ENCODE results near the gene ULK4.

The ULK4 gene

DNA sequence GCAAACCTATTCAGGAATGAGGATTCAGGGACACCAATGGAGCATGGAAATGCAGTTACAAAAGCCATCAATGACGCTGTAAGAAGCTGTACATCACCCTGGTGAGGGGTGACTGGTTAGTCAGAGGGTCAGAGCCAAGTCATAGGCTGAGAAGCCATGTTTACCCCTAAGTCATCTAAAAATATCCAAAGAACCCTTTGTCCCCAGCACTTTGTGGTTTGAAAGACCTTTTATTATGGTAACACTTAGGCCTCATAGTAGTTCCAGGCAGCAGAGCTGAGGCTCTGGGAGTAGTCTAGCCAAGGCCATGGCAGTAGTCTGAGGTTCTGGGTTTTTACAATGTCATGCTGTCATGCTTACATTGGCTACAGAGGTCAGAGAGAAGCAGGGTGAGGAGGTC lies 631.4 kb downstream of the ULK4 start:
- DNase-seq = no peak

DNA sequence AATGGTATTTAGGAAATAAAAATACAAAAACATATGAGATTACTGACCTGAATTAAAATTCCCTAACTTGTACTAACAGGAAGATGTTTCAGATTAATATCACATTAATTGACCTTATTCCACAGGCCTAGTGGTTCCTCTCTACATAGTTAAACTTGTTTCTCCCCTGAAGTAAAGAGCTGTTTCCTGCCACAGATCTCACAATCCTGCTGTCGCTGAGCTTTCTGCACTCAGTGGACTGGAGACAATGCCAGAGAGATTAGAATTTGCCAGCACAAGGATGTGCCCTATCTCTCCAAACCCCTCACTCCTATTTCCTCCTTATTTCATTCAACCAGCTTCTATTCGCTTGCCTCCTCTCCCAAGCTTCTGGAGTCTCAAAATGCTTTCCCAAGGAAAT lies 632.0 kb downstream of the ULK4 start:
- DNase-seq = no peak

DNA sequence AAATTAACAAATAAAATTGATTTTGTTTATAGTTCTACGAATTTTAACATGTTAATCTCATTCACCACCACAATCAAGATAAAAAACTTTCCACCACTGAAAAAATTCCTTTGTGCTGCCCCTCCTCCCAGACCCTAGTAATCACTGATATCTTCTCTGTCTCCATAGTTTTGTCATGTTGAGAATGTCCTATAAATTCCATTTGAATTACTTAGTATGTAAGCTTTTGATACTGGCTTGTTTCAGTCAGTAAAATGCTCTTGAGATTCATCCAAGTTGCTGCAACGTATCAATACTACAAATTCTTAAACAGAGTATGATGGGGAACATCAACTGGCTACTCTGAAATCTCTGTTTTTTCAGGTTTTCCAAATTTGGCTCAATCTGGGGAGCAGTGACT lies 633.0 kb downstream of the ULK4 start:
- DNase-seq = no peak

DNA sequence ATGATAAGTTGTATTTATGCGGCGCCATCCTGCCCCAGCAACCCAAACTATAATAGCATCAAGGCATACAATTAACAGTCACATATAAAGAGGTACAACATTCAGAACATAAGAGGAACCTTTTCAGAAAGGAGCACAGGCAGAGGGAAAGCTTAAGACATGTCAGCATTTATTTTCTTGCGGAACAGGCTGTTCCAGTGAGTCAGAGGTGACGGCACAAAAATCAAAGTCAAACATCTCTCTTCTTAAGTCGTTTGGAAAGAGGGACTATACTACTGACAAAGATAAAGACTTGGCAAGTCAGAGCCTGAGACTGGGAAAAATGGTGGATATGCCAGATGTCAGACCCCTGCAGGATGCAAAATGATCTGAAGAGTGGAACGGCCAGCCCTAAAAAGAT lies 634.2 kb downstream of the ULK4 start:
- DNase-seq = no peak

DNA sequence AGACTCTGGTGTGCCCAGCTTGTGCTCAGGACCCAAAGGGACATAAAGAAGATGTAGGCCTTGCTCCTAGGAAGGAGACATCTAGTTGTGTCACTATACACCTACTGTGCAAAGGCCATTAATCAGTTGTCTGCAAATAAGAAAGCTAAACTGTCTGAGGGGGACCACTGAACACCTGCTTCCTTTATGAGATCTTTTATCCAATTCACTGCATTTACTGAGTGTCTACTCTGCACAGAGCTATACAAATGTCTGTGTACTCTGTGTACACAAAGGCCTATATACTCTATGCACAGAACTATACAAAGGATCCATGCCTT lies 637.8 kb downstream of the ULK4 start:
- no peak for DNase-seq

DNA sequence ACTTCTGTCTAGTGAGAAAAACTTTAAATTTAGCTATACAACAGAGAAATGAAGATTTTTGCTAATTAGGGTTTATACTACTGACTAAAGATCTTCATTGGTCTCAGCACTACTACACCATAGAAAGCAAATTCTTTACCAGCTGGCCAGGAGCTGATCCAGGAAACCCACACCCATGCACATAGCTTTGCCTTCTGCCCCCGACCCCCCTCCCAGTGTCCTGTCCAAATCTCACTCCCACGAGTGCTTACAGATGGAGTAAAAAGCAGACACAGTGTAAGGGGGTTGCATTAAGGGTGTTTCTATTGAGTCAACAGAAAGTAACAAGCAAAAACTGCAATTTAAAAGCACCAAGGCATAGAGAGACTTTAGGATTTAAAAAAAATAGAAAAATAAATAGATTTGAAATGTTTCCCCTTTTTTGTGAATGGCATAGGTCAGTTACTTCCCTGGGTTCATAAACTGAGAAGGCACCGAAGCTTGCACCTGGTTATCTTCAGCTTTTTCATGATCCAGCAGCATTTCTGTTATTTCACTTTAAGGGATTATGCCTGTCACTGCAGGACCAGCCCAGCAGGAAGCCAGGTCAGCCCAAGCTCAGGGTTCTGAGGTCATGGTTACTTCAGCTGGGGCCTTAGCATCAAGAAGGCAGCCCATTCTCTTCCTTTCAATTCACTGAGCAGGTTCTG lies 638.3 kb downstream of the ULK4 start:
- DNase-seq = no peak

DNA sequence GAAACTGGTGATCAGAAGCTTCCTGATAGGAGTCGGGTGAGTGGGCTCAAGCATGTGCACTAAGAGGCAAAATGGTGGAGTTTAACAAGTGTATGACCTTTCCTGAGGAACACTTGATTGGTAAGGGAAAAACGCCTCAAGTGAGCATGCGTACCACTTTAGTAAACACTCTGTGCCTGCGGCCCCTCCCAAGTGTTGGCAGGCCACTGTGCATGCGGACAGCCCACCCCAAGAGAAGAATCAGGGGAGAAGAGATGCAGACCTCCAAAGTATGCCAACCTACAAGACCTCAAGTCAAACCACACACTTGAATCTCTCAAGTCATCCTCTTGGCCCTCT lies 640.3 kb downstream of the ULK4 start:
- DNase-seq = no peak

DNA sequence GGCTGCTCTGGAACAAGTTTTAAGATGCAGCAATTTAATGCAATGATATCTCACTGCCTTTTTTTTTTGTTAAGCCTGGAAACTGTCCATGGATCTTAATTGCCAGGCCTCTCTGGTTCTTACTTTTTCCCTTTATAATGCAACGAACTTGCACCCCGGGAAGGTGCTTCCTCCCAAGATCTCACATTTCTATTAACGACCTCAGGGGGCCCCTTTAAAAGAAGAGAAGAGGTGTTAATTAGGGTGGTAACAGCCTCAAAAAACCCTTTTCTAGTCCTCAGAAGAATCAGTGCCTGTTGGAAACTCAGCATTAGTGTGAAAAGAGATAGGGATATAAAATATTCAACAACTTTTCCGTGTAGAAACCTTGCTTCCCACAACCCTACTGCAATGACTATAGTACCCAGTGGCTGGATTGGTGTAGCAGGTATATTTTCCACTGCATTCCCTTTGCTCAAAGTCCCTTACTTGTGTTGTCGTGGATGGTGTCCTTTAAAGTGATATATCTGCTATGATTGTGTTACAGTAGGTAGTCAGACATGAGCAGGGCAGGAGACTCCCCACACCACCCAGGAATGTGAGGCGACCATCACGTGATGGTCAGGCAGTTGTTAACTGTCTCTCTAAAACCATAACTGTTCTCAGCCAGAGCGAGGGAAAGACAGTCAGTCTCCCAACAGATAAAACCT lies 640.8 kb downstream of the ULK4 start:
- DNase-seq = no peak

DNA sequence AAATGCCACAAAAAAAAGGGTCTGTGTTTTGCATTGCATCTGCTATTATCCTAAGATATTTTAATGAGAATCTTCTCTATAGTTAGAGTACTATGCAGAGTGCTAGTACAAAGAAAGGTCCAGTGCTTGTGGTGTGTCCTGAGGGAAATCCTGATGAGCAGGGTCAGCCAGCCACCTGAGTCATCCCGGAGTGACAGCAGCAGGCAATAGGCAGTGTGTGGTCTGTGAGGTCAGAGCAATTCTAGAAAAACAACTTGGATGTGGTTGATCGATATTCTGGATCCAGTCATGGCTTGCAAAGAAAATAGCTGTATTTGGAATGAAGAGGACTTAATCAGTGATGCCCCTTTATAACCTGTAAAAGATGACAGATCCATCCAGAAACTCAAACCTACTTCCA lies 643.4 kb downstream of the ULK4 start:
- DNase-seq = no peak

DNA sequence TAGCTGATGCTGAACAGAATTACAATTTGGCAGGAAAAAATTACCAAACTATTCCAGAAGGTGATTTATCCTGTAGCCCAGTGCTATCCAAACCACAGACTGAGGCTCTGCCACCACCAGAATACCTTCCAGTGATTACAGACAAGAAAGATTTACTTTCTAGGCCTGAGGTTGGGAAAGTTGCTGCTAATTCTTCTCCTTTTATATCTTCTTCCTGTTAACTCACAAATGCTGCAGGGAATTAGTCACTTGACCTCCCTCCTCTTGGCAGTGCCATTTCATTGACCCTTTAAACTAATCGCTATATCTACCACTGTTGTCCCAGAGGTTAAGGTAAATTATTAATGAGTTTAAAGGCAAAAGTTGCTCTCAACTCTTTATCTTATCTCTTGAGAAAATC lies 644.2 kb downstream of the ULK4 start:
- no peak for DNase-seq

DNA sequence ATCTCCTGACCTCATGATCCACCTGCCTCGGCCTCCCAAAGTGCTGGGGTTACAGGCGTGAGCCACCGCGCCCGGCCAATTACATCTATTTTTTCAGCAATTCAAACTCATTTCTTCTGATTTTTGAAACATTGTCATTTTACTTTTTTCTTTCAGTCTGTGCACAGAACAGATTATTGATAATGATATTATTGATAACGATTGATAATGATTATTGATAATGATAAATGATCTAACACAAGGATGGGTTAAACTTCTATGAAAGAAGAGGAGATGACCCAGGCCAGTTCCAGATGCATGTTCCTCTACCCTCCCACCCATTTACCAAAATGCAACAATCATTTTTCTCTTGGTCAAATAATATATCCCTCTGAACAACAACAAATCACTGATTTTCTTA lies 644.6 kb downstream of the ULK4 start:
- DNase-seq = no peak

DNA sequence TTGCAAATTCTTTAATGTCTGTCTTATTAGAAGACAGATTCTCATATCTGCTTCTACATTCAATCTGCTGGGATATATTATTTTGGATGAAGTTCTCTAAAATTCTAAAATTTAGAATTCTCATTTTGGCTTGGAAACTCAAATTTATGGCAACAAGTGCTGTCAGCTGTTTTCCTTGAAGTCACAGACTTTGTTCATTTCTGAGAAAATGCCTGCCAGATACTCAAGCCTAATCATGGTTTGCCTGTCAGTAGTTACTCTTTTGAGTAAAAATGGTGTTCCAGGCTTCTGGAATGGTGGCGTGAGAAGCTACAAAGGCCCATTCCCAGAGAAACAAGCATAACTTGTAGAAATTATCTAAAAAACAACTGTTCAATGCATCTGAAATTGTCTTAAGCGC lies 646.8 kb downstream of the ULK4 start:
- DNase-seq = no peak

DNA sequence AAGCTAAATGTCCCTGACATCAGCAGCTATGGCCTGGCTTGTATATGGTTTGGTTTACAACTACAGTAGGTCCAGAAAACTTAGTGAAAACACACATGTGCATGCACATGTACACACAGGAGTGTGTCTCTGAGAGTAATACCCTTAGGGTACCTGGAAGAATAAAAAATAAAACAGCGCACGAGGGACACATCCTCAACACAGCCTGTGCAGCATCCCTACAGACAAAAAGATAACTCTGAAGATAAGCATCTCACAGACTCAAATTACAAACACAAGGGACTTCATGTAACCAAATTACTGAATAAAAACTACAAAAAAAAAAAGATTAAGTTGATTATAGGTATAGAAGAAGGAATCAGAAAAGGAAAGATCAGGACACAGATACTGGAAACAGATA lies 653.8 kb downstream of the ULK4 start:
- DNase-seq = no peak

DNA sequence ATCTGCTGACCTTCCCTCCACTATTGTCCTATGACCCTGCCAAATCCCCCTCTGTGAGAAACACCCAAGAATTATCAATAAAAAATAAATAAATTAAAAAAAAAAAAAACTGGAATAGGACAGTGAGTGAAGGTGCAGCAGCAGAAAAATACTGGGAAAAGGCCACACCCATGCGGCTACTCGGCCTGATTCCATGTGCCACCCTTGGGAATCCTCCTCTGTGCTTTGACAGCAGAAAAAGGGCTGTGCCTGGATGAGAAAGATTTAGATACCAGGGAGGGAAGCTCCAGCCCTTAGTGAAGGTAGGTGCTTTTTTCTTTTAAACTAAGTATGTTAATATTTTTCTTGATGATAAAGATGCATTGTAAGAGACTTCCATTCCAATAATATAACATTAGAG lies 654.8 kb downstream of the ULK4 start:
- no peak for DNase-seq

DNA sequence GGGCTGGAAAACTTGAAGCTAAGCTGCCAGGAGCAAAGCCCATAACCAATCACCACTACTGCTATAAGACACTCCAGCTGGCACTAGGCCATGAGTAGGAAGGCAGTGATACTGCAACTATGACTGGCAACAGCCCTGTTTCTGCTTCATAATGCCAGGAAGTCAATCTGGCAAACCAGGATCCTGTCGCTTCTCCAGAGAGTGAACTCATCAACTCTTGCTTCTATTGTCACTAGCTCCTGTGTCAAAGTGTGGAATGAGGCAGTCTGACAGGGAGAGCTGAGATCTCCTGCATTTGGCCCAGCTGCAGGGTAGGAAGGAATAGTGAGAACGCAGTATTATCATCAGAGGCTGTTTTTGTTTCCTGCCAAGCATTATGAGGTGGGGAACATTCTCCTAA lies 657.3 kb downstream of the ULK4 start:
- no peak for DNase-seq

DNA sequence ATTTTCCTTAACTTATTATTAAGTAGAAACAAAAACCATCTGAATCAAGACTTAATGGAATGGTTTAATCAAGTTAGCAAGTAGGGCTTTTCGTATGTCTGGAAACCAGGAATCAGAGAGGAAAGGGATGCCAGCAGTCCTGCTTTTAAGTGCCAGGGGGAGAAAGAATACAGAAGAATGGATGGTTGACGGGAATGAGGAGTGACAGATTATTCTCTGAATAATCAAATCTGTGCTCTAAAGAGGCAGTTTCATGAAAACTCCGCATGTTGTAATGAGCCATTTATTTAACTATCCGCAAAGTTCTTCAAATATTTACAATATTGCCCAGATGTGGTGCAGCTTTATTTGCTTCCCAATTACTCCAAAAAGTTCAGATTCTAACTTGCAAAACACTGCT lies 659.6 kb downstream of the ULK4 start:
- no peak for DNase-seq

DNA sequence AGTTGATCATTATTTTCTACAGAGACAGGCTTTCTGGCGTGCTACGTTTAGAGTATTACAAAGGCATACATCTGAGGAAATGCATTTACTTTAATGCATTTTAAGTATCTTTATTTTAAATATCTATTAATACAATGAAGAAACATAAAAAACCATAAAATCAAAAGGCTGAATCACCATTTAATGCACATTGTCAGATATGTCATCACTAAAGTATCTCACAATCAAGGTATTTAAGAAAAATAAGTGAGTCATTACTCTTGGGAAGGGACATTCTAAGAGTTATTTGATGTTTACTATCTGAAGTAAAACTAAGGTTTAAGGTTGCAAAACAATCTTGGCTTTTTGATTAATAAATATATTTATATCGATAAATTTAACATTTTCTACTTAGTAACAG lies 660.4 kb downstream of the ULK4 start:
- DNase-seq = no peak

DNA sequence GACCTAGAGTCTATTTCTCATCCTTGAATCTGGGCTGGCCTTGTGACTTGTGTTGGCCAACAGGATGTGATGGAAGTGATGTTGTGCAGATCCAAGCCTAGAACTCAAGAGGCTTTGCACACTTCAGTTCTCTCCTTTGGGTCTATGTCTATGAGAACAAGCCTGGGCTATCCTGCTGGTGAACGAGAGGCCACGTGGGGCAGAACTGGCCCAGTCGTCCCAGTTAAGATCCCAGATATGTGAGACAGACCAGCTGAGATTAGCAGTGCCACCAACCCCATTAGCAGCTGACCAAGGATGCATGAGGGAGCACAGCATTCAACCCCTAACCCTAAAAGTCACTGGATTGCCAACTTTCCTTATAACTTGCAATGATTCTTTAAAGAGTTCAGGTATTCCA lies 662.9 kb downstream of the ULK4 start:
- DNase-seq = no peak

DNA sequence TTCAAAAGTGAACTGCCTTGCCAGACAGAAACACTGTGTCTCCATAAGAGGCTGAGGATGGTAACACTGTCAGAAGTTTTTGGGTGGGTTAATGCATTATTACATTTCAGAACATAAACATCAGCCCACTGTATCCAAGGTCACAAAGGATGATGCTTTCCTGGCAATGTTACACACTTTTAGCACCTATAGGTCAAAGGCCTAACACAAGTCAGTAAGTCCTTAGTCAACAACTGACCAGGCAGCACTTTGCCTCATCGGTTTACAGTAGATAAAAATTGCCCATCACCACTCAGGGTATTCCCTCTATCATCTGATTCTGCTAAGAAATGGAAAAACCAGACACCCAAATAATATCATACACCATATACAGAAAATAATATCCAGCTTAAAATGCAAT lies 664.2 kb downstream of the ULK4 start:
- DNase-seq = no peak

DNA sequence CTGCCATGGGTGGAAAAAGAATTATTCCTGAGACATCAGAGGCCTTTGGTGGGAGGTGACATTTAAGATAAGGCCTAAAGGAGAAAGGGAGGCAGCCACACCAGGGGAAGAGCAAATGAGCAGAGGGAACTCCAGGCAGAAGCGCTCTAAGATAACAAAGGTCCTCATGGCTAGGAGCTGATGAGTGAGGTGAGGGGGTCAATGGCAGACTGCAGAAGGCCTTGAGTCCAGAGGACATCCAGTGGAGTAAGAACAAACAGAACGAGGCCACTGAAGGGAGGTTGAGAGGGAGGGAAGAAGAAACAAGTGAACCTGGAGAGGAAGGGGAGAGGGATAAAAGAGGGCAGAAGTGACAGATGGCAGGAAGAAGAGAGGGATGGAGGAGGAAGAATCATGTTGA lies 665.3 kb downstream of the ULK4 start:
- DNase-seq = no peak

DNA sequence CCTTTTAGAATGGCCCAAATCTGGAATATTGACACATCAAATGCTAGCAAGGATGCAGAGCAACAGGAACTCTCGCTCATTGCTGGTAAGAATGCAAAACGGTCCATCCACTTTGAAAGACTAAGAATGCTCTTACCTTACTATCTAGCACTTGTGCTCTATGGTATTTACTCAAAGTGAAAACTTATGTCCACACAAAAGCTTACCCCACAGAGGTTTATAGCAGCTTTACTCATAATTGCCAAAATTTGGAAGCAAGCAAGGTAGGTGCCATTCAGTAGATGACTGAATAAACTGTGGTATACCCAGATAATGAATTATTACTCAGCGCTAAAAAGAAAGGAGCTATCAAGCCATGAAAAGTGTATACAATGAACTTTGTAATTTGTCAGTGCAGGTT lies 666.2 kb downstream of the ULK4 start:
- DNase-seq = peak; percentile 28

DNA sequence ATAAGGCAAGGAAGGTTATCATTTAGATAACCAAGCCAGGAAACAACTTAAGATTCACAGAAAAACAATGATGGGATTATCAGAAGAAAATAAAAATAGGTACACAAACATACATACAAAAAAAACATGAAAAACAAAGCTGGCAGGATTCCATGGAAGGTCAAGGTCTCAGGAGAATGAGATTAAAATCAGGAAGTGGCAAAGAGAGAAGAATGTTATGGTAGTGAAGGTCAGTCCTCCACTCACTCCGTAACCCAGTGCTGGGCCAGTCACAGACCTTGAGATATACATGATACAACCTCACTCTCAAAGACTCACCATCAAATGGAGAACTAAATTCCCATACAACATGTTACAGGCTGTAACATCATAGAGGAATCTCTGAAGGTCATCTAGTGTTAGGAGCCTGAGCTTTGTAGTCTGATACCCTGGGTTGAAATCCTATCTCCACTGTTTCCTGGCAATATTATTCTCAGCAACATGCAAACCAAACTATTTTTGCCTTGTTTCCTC lies 668.7 kb downstream of the ULK4 start:
- no peak for DNase-seq

DNA sequence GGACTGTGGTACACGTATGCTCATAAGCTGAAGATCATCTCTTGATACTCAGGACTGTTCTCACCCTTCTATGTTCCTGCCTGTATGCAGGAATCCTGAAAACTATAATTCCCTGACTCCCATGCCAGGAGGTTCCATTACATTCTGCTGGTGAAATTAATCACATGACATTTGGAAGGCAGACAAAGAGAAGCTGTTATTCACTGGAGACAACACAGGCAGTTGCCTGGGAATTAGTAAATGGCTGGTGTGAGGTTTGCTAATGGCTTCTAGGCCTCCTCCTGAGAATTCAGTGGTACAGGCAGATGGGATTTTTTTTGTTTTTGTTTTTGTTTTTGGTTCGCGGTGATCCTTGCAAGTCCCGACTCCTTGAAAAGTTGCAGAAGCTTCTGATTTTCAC lies 671.2 kb downstream of the ULK4 start:
- DNase-seq = no peak

DNA sequence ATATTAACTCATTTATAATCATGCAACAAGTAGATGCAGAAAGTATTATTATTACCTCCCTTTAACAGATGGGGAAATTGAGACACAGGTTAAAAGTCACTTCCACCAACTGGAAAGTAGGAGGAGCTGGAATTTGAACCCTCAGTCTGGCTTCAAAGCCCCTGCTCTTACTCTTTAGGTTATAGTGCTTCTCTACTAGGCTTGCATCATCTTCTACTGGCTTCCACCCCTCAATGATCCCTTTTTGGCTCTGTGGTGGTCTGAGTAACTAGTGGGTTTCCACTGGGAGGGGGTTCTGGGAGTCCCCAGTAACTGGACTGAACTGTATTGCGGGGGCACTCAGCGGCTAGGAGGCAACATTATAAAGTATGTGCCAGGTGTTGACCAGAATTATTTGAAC lies 671.6 kb downstream of the ULK4 start:
- no peak for DNase-seq

DNA sequence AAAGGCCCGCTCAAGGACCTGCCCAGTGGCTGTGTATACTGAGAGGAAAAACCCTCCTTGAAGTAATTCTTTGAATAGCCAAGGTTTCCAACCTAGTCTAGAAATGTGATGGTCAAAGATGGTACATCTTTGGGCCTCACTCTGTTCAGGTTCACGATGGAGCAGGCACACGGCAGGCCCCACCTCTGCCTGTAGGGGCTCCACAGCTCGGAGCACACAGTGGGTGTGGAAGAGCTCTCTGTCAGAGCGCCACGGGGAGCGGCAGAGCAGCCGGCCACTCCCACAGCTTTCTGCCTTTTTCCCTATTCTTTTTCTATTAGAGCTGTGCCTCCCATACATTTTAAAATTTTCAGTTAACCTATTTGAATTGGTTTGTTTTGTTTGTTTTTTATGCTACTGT lies 673.1 kb downstream of the ULK4 start:
- no peak for DNase-seq
